Measurements from ENCODE around the gene RBM3. TPM values are rescaled to one million over a fixed set of nuclear protein-coding genes. Genes with fewer than 3 reads are reported as not detected.

RBM3 gene
- total and polyA plus RNA-seq, 2 donors (not counting 1 experiment from before 2014, with no cell fraction given) = 200 to 291 TPM

- H3K27me3 Mint-ChIP-seq = no peaks in the 10 kb centered on the region
- H3K27ac Mint-ChIP-seq = no peak overlapping the region
- DNase-seq (no peak), ATAC-seq (ENCODE audit: low read depth) (no peak)
- no peak overlapping the region for H3K4me3 ChIP-seq (ENCODE audit: control extremely low read depth in 1 of 5, extremely low read depth in 1 of 5, insufficient read depth in 1 of 5, low read depth in 2 of 5, low read length in 4 of 5)
- H3K79me2 ChIP-seq (ENCODE audit: control insufficient read depth, insufficient read depth, low read length) = no peaks in the 10 kb centered on the region
- H3K4me1 ChIP-seq (ENCODE audit: control insufficient read depth in 2 of 2, insufficient read depth in 2 of 2, low read length in 2 of 2) = no peaks in the 10 kb centered on the region
- H3K27ac ChIP-seq (ENCODE audit: low read length in 2 of 2) = no peak overlapping the region
- no peak for TF ChIP-seq CTCF (IDR thresholded peaks at IDR 0.05)
- TF ChIP-seq EZH2 (IDR thresholded peaks at IDR 0.05; ENCODE audit: borderline replicate concordance, insufficient read depth, low read depth, low read length, poor library complexity, severe bottlenecking) = no peak
- no peaks in the 10 kb centered on the region for H3K27me3 ChIP-seq (replicated peaks in 1 of 4; ENCODE audit: control extremely low read depth in 1 of 4, control insufficient read depth in 3 of 4, insufficient read depth in 4 of 4, low read length in 3 of 4)
- CTCF ChIA-PET = interaction anchor here (0.7 kb wide), 1 partner anchor 171 kb away, joined by 4 read pairs; no protein-coding TSS in a partner anchor
- no peak overlapping the region for H3K4me3 Mint-ChIP-seq
- H3K9me3 ChIP-seq (ENCODE audit: control extremely low read depth in 1 of 3, control insufficient read depth in 2 of 3, insufficient read depth in 1 of 3, low read length in 2 of 3) = no peaks in the 10 kb centered on the region
- intact Hi-C loops (cut with micrococcal nuclease) = no loop called here
- POLR2A ChIA-PET = no interaction called here
- H4K20me1 ChIP-seq (ENCODE audit: control insufficient read depth, insufficient read depth, low read length, poor library complexity, severe bottlenecking) = no peaks in the 10 kb centered on the region
- H3K4me1 Mint-ChIP-seq = no peaks in the 10 kb centered on the region
- H3K9ac ChIP-seq (ENCODE audit: low read length) = no peak overlapping the region
- no peaks in the 10 kb centered on the region for H3K9me3 Mint-ChIP-seq (ENCODE audit: insufficient read depth)
- WGBS (ENCODE audit: insufficient coverage) = 100% methylated on average over 7 of the region's 16 CpGs
- no peak overlapping the region for H2AFZ ChIP-seq (ENCODE audit: insufficient read depth, low read depth, low read length, poor library complexity, severe bottlenecking)
- H3K4me2 ChIP-seq (replicated peaks; ENCODE audit: low read depth, low read length, poor library complexity, severe bottlenecking) = no peak overlapping the region
- peaks cover 0 to 9% of the 10 kb centered on the region in 2 experiments for H3K36me3 ChIP-seq (replicated peaks in 1 of 2; ENCODE audit: control extremely low read depth in 1 of 2, control insufficient read depth in 1 of 2, extremely low read depth in 1 of 2, insufficient read depth in 2 of 2, low read length in 1 of 2)
Observed at GRCh38 chrX:48604701-48605100, 30.4 kb downstream of the RBM3 start.

- Histone ChIP-seq H3K36me3 (replicated peaks in 1 of 2; ENCODE audit: control extremely low read depth in 1 of 2, control insufficient read depth in 1 of 2, extremely low read depth in 1 of 2, insufficient read depth in 2 of 2, low read length in 1 of 2) (peaks cover 0 to 2% of the 10 kb centered on the region in 2 experiments), H3K4me3 (ENCODE audit: control extremely low read depth in 1 of 5, extremely low read depth in 1 of 5, insufficient read depth in 1 of 5, low read depth in 2 of 5, low read length in 4 of 5) (no peak overlapping the region), H3K27me3 (replicated peaks in 1 of 4; ENCODE audit: control extremely low read depth in 1 of 4, control insufficient read depth in 3 of 4, insufficient read depth in 4 of 4, low read length in 3 of 4) (no peaks in the 10 kb centered on the region), H3K27ac (ENCODE audit: low read length in 2 of 2) (no peak overlapping the region), H2AFZ (ENCODE audit: insufficient read depth, low read depth, low read length, poor library complexity, severe bottlenecking) (no peak overlapping the region), H3K79me2 (ENCODE audit: control insufficient read depth, insufficient read depth, low read length) (no peaks in the 10 kb centered on the region), H3K9ac (ENCODE audit: low read length) (no peak overlapping the region), H3K4me2 (replicated peaks; ENCODE audit: low read depth, low read length, poor library complexity, severe bottlenecking) (no peak overlapping the region), H3K9me3 (ENCODE audit: control extremely low read depth in 1 of 3, control insufficient read depth in 2 of 3, insufficient read depth in 1 of 3, low read length in 2 of 3) (no peaks in the 10 kb centered on the region), H4K20me1 (ENCODE audit: control insufficient read depth, insufficient read depth, low read length, poor library complexity, severe bottlenecking) (no peaks in the 10 kb centered on the region), H3K4me1 (ENCODE audit: control insufficient read depth in 2 of 2, insufficient read depth in 2 of 2, low read length in 2 of 2) (no peaks in the 10 kb centered on the region)
- Mint-ChIP-seq H3K4me3 (no peak overlapping the region), H3K4me1 (no peaks in the 10 kb centered on the region), H3K9me3 (ENCODE audit: insufficient read depth) (no peaks in the 10 kb centered on the region), H3K27ac (no peak overlapping the region), H3K27me3 (no peaks in the 10 kb centered on the region)
- intact Hi-C loops (cut with micrococcal nuclease) = no loop called here
- ATAC-seq (ENCODE audit: low read depth) (no peak), DNase-seq (no peak)
- no CpG with 5 or more reads among the region's 6 CpGs for WGBS (ENCODE audit: insufficient coverage)
- ChIA-PET POLR2A (no interaction called here), CTCF (no interaction called here)
- TF ChIP-seq EZH2 (IDR thresholded peaks at IDR 0.05; ENCODE audit: borderline replicate concordance, insufficient read depth, low read depth, low read length, poor library complexity, severe bottlenecking) = no peak
- no peak for TF ChIP-seq CTCF (IDR thresholded peaks at IDR 0.05)
Observed at GRCh38 chrX:48606091-48606490, 31.8 kb downstream of the RBM3 start.

All from B cell (primary cell).